Lower leg skin (tissue), 3 donors: ENCODE data around the gene KRT76.

ENCODE experiments used
- POLR2A ChIP-seq, 2 donors: fragments of 450-650 bp; IDR thresholded peaks; one replicate each; pipeline ENCODE4 v1.6.1; 2016 to 2017; ENCODE audit warnings: antibody characterized with exemption in 2 of 2, mild to moderate bottlenecking in 1 of 2, moderate library complexity in 1 of 2
- TF ChIP-seq, protein P1 (sequence below), 3 donors: fragments of 450-650 bp; IDR thresholded peaks; one replicate each; pipeline ENCODE4 v1.5.1; 2016; ENCODE audit warnings: antibody characterized with exemption in 3 of 3, mild to moderate bottlenecking in 3 of 3, moderate library complexity in 2 of 3

- no peak for TF ChIP-seq POLR2A (IDR thresholded peaks at IDR 0.05)
- TF ChIP-seq, protein P1, sequence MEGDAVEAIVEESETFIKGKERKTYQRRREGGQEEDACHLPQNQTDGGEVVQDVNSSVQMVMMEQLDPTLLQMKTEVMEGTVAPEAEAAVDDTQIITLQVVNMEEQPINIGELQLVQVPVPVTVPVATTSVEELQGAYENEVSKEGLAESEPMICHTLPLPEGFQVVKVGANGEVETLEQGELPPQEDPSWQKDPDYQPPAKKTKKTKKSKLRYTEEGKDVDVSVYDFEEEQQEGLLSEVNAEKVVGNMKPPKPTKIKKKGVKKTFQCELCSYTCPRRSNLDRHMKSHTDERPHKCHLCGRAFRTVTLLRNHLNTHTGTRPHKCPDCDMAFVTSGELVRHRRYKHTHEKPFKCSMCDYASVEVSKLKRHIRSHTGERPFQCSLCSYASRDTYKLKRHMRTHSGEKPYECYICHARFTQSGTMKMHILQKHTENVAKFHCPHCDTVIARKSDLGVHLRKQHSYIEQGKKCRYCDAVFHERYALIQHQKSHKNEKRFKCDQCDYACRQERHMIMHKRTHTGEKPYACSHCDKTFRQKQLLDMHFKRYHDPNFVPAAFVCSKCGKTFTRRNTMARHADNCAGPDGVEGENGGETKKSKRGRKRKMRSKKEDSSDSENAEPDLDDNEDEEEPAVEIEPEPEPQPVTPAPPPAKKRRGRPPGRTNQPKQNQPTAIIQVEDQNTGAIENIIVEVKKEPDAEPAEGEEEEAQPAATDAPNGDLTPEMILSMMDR (IDR thresholded peaks at IDR 0.05), result no peak
Observed at GRCh38 chr12:52751795-52752194, 25.4 kb downstream of the KRT76 start.
